ENCODE data around the gene BST2.

- TF ChIP-seq, protein P1, sequence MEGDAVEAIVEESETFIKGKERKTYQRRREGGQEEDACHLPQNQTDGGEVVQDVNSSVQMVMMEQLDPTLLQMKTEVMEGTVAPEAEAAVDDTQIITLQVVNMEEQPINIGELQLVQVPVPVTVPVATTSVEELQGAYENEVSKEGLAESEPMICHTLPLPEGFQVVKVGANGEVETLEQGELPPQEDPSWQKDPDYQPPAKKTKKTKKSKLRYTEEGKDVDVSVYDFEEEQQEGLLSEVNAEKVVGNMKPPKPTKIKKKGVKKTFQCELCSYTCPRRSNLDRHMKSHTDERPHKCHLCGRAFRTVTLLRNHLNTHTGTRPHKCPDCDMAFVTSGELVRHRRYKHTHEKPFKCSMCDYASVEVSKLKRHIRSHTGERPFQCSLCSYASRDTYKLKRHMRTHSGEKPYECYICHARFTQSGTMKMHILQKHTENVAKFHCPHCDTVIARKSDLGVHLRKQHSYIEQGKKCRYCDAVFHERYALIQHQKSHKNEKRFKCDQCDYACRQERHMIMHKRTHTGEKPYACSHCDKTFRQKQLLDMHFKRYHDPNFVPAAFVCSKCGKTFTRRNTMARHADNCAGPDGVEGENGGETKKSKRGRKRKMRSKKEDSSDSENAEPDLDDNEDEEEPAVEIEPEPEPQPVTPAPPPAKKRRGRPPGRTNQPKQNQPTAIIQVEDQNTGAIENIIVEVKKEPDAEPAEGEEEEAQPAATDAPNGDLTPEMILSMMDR (IDR thresholded peaks at IDR 0.05): no peak
- TF ChIP-seq POLR2A (IDR thresholded peaks at IDR 0.05): no peak
Observed at GRCh38 chr19:17398902-17399527, 6.4 kb downstream of the BST2 start.

Data from body of pancreas (tissue), 4 donors.